Gastroesophageal sphincter (tissue), 3 donors: ENCODE results near the gene PDAP1.

Source experiments
- CTCF ChIP-seq, 4 experiments: fragments of 200-600 bp in 2 of 4; fragments of 450-650 bp in 2 of 4; sonication (generic) in 1 of 4; IDR thresholded peaks; one replicate each; pipeline ENCODE4 v1.5.1; 2017 to 2019; ENCODE audit warnings: antibody characterized with exemption in 4 of 4, mild to moderate bottlenecking in 2 of 4, moderate library complexity in 2 of 4
- POLR2A ChIP-seq, 2 donors: fragments of 450-650 bp; IDR thresholded peaks; one replicate each; pipeline ENCODE4 v1.6.1; 2017; ENCODE audit warnings: antibody characterized with exemption in 2 of 2, mild to moderate bottlenecking in 2 of 2, moderate library complexity in 1 of 2
- POLR2AphosphoS5 ChIP-seq: sonication (generic); formaldehyde crosslinking; IDR thresholded peaks from one replicate; pipeline ENCODE4 v1.6.1; 2017; ENCODE audit warnings: antibody characterized with exemption

GRCh38 chr7:99410635-99411034 lies 2.2 kb upstream of the PDAP1 start:
- no peak for TF ChIP-seq POLR2A (IDR thresholded peaks at IDR 0.05)
- no peak for TF ChIP-seq CTCF (IDR thresholded peaks at IDR 0.05)
- TF ChIP-seq POLR2AphosphoS5, result no peak
